ENCODE measurements around the gene IL18RAP. TPM values are rescaled to one million over a fixed set of nuclear protein-coding genes. Genes with fewer than 3 reads are reported as not detected.

The IL18RAP gene
- total RNA-seq, 2 donors from 2014 or later = 1.1 to 1.3 TPM

DNA sequence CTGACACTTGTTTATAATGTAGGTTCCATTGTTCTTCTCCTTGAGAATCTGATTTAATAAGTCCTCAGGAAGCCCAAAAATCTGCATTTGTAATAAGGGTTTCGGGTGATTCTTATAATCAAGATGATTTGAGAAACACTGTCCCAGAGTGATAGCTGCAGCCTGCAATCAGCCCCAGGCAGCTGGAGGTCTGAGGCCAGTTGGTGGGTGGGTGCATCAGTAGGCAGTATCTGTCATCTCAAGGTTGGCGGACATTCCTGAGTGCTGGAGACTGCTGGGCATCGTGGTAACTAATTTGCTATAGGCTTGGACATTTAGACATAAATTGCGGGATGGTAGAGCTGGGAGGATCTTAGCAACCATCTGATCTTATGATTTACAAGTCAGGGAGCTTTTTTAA is 2.7 kb upstream of the IL18RAP start:
- ATAC-seq = no peak
- intact Hi-C loops (cut with DNase I) = no loop called here
- DNase-seq = no peak

DNA sequence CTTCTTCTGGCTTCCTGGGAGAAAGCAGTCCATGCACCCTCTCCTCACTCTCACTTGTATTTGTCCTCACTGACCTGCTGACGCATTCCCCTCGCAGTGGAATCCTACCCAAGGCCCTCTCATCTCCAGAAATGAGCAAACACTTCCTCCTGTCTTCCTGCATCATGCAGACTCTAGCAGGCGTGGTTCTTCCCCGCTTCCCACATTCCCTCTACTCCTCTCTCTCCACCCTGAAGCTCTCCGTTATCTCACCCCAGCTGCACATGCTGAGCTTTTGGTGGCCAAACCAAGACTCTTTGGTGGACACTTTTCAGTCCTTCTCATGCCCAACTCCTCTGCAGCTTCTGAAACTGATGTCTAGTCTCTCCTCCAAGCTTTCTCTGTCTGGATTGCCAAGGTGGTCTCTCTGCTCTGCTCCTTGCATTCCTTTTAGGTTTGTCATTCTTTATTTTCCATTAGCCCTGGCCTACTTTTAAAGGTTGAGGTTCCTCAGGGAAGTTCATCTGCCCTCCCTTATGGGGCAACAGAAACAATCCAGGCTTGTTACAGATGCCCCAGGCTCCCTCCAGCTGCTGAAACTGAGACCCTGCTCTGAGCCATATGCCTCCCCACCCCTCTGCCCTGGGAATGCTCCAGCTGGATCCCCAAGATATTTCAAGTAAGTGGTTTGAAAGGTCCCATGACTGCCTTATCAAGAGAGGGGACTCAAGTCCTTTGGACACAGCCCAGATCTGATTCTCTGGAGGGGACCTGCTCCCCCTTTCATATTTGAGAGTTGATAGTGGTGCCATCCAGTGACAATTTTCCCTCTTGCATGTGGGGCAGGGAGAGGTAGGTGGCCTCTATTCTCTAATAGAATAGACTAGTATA is 835 bp upstream of the IL18RAP start:
- no peak for ATAC-seq
- DNase-seq = no peak
- intact Hi-C loops (cut with DNase I) = no loop called here

DNA sequence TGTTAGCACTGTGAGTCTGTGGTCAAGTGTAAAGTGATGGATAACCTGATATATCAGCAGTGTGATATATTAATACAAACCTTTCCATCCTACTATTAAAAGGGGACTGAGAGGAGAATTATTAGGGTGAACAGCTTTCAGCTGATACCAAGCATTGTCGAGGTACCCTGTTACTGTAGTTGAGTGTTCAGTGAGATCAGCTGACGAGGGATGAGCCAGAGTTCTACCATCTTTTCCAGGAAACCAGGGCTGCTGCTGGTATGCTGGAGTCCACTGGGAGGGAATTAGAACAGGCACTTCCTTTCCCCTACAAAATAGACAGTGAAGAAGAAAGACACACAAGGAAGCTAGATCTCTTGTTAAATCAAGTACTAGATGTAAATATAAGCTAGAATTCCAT is 408 bp downstream of the IL18RAP start:
- DNase-seq = no peak
- no peak for ATAC-seq
- intact Hi-C loops (cut with DNase I) = no loop called here

DNA sequence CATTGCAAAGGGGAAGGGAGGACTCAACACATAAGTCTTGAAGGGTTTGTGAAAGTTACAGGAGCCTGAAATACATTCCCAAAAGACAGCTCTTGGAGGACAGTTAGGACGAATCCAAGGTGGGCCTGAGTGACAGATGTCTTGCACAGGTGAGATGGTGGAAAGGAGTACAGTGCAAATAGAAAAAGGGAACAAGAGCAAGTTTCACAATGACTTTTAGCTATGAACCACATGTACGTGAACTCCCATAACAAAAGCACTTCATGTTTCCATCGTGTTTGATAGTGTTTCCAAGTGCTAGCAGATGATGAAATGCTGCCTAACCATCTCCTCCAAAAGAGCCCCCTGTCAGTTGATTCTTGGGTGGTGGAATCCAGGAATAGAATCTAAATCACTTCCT is 1.8 kb downstream of the IL18RAP start:
- DNase-seq (no peak), ATAC-seq (no peak)
- intact Hi-C loops (cut with DNase I) = no loop called here

DNA sequence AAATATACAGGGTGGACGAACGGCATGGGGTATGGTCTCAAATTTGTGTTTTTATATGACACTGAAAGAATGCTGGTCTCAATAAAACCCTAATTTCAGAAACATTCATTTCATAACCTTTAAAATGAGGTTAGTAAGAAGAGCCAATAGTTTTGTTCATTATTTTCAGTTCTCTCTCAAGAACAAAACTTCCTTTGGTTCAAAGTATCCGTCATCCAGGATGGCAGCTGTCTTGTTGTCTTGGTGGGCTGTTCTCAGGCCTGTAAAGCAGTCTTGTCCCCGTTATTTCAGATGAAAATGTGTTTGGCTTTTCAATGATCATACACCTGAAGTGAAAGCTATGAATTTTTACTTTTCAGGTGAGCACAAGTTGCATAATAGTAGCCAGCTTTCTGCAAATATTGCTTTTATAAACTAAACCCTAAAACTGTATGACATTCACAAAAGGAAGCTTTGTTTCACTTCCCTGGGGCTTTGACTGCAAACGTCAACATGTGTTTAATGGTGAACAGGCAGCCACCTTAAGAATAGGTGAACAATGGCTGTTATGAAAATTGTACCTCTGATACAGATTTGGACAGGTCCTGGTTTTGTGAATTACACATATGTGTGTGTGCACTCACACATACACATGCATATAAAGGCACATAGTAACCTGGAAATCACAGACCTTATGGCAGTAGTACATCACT is 2.6 kb downstream of the IL18RAP start:
- DNase-seq (no peak), ATAC-seq (no peak)
- intact Hi-C loops (cut with DNase I) = no loop called here

DNA sequence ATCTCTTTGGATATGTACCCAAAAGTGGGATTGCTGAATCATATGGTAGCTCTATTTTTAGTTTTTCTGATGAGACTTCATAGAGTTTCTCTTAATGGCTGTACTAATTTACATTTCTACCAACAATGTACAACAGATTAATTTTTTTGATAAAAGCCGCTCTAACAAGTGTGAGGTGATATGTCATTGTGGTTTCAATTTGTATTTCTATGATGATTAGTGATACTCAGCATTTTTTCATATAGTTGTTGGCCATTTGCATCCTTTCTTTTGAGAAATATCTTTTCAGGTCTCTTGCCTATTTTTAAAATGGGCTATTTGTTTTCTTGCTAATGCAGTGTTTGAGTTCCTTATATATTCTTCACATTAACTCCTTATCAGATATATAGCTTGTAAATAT is 4.3 kb downstream of the IL18RAP start:
- ATAC-seq (no peak), DNase-seq (no peak)
- intact Hi-C loops (cut with DNase I) = no loop called here

DNA sequence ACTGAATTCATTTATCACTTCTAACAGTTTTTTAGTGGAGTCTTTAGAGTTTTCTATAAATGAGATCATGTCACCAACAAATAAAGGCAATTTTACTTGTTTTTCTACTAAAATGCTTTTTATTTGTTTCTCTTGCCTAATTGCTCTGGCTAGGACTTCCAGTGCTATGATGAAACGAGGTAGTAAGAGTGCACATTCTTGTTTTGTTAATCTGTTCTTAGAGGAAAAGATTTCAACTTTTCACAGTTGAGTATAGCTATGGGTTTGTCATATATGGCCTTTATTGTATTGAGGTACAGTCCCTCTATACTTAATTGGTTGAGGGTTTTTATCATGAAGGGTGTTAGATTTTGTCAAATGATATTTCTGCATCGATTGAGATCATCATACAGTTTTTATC is 5.6 kb downstream of the IL18RAP start:
- ATAC-seq = no peak
- intact Hi-C loops (cut with DNase I) = no loop called here
- DNase-seq = no peak

DNA sequence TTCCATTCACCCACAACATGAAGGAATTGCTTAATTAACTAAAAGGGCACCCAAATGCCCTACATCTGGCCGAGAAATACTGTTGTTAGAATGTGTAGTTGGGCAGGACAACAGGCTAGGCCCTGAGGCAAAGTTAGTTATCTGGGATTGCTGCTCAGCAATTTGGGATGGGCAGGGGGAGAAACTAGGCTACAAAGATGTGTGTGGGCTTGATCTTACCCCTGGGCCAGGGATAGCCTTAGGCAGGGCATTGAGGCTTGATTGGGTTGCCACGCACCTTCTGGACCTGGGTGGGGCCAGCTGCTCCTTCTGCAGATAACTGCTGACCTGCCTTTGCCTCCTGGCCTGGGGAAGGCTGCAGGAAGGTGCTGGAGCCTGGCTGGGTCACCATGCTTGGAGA is 9.4 kb downstream of the IL18RAP start:
- intact Hi-C loops (cut with DNase I) = no loop called here
- no peak for DNase-seq
- ATAC-seq = no peak

DNA sequence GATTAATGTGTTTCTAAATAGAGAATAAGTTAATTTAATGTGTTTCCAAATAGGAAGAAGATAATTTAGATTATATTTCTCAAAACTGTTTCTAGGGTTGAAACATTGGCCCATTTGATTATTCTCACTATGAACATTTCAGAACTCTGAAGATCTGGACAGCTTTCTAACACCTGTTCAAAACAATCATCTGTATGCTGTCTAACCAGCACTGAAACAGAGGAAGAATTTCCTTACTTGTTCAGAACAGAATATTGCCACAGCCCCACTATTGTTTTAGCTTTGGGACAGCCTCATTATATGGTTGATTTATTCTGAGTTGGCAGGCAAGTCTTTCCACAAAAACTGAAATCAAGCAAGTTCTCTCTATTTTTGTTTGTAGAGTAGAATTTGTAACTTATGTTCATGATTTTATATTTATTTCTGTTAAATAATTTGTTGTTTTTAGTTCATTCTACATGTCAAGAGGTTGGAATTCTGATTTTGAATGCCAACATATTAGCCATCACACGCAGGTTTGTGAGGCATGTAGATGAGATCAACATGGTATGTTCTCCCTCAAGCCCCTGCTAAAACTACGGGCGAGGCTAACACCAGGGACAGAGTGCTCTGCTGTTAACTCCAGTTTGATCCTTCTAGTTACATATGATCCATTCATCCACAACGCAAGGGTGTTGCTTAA is 11.2 kb downstream of the IL18RAP start:
- intact Hi-C loops (cut with DNase I) = no loop called here
- DNase-seq = no peak
- ATAC-seq = no peak

DNA sequence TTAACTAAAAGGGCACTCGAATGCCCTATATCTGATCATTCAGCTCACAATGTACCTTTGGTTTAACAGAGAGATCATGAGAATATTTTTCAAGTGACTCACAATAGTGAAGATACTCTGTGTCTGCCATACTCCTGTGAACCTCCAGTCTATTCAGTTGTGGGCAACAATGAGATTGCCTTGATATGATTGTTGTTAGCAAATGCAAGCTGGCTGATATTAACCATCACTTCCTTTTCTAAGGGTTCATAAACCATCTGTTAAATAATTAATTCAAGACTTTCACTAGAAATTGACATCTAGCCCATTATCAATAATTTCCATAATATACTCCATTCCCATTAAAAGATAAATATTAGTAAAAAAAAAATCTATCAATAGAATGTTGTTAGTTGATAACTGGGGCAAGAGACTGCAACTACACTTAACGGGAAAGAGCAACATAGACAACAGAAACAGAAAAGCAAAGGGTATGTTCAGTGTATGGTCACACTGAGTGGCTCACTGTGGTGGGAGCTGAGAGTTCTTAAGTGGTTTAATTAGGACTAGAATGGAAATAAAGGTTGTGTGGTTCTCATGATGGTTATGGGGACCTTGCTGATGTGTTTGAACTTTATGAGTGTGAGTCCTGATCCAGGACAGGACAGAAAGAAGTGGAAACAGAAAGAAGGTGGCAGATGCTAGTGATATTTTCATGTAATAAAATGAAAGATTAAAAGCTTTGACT is 11.9 kb downstream of the IL18RAP start:
- no peak for ATAC-seq
- no peak for DNase-seq

DNA sequence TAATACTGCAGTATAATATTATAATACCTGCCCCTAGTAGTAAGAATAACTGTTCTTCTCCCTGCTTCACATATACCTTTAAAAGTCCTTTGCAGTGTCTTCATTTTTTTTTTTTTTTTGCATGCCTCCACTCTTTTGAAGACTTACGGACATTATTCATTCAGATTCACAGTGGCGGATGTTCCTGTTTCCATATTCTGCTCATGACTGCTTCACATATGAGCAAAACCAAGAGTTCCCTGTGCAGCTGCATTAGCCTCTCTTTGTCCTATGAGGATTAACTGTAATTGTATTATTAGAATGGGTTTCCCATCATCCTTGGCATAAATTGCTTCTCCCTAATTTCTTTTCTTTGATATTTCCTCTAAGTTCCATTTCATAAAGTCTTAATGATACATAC is 12.8 kb downstream of the IL18RAP start:
- DNase-seq = no peak
- intact Hi-C loops (cut with DNase I) = no loop called here
- ATAC-seq = no peak

More for the DNA sequence above, 11.9 kb downstream of the IL18RAP start:
- intact Hi-C loops (cut with DNase I) = no loop called here

DNA sequence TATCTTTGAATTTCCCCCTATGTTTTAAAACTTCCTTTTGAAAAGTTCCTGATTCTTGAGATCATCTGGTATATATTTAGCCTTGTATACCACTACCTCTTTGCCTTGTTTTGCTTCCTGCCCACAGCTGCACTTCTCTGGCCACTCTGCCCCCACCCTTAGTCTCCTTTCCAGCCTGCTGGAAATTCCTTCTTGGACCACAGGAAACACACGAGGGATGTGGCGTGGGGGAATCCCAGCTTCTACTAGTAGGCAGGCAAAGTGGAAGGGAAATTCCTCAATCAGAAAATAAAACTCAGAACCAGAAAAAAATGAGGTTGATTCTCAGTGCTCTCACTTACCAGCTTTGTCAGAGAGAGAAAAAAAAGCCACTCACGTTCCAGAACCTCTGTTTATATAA is 13.4 kb downstream of the IL18RAP start:
- DNase-seq (no peak), ATAC-seq (no peak)
- intact Hi-C loops (cut with DNase I) = no loop called here

DNA sequence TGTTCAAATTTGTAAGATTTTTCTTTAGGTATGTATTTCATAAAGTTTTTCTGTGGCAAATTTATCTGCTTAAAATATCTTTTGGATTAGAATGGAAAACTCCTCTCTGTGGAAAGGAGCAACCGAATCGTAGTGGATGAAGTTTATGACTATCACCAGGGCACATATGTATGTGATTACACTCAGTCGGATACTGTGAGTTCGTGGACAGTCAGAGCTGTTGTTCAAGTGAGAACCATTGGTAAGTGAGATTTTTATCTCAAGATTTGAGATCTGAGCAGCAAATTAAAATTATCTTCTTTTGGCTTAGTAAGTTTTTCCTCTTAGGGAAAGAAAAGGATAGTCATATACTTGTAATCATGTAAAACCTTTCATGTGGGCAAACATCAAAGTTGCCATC is 14.2 kb downstream of the IL18RAP start:
- intact Hi-C loops (cut with DNase I) = no loop called here

DNA sequence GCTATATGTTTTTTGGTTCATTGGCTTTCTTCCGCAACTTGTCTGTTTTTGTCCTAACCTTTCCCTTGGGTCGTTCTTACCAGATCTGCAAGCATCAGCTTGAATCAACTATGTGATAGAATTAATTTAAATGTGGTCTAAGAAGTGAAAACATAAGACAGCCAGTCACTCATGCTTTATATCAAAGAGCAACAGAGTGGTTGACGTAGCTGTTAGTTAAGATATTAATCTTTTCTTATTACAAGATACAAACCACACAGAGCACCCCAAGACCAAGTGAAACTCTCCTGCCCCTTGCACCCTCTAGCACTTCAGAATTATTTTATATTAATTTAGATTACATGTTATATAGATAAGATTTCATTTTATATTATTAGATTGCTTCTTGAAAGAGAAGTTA is 15.2 kb downstream of the IL18RAP start:
- DNase-seq = no peak
- intact Hi-C loops (cut with DNase I) = no loop called here
- no peak for ATAC-seq

More for the DNA sequence above, 14.2 kb downstream of the IL18RAP start:
- ATAC-seq (no peak), DNase-seq (no peak)

DNA sequence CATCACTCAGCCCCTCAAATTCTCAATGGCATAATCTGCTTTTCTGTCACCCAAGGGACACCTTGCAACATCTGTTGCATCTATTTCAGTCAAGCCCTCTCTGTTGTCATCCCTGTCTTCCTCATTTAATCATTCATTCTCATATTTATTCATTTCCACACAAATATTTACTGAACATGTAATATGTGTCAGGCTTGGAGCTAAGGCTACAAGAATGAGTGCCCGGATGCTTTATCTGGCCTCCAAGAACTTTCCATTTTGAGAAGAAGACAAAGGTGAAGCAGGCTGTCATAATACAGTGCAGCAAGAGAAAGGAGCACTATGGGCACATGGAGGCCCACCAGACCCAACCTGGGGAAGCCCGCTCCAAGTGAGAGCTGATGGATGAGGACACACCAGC is 15.6 kb downstream of the IL18RAP start:
- intact Hi-C loops (cut with DNase I) = no loop called here
- DNase-seq (no peak), ATAC-seq (no peak)

DNA sequence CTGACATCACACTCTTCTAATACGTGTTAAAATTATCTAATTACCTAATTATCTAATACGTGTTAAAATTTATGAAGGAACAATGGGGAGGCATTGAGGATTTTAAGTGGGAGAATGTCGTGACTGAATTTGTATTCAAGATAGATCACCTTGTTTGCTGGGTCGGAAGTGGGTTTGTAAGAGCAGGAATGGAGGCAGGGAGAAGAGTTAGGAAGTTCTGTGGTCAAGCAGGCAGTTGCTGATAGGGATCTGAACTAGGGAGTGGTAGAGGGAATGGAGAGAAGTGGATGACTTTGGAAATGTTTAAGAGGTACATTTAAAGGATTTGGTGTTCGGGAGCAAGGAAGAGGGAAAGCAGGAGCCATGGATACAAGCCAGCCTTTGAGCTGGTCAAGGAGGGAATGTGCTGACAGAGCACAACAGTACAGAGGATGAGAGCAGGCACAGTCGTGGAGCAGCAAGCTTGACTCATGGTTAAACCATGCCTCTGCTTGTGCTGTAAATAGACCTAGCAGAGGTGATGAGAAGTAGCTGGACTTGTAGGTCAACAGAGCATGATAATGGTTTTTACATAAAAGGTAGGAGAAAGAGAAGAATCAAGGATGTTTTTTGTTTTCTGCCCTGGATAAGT is 16.2 kb downstream of the IL18RAP start:
- intact Hi-C loops (cut with DNase I) = no loop called here
- no peak for DNase-seq
- peak; percentile 63 to 93 for ATAC-seq

DNA sequence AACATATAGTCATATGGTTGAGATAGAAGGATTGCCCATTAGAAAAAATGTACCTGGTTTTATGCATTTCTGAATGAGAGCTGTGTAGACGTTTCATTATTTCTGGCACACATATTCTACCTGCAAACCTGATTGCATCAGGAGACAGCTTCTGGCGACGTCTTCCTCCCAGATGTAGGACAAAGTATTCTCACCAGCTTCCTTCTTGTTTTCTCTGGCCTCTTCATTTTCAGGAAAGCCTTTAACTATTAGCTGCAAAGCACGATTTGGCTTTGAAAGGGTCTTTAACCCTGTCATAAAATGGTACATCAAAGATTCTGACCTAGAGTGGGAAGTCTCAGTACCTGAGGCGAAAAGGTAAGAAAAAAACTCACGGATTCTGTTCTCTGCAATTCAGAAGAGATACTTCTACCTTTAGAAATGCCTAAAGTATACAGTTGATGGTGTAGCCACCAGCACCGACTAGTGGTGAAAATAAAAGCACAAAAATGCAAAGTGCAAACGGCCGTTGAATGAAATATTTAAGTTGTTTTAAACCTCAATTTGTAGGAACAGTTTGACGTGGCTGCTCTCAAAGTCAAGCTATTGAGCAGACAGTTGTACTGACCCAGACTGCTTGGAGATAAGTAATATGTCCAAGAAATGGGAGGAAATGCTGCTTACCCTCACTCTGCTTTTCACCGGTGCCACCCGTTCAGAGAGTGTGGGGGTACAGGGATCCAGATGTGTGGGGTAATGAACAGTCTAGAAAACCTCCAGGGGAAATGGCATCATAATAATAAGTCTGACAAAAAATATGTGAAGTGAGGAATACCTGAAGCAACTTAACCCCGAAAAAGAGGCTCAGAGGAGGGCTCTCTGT is 20.2 kb downstream of the IL18RAP start:
- DNase-seq (no peak), ATAC-seq (peak in 1 of 2 donors; percentile 56)
- intact Hi-C loops (cut with DNase I) = loop anchor here in 1 of 2 donors (10.0 kb wide), 1 partner anchor 198 kb away; no protein-coding TSS in a partner anchor

DNA sequence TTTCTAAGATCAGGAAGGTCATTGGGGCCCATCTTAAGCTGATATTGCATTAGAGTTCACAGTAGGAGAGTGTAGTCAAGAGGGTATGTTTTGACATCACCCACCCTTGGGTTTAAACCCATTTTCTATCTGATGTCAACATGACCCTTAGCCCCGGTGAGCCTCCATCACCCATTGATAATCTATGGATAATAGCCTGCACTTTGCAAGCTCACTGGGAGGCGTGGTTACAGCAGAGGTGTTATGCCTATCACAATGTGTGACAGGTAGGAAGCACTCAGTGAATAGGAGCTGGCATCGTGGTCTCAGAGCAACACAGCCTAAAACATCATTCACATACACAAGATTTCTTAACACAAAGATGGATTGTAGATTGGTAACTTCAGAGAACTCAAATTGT is 21.3 kb downstream of the IL18RAP start:
- intact Hi-C loops (cut with DNase I) = loop anchor here in 1 of 2 donors (10.0 kb wide), 1 partner anchor 199 kb away; no protein-coding TSS in a partner anchor
- ATAC-seq (no peak), DNase-seq (no peak)

All from left cardiac atrium (tissue), 4 donors.